Neural crest cell (in vitro differentiated cells): ENCODE data around the gene ASPDH. TPM values are rescaled to one million over a fixed set of nuclear protein-coding genes. Genes with fewer than 3 reads are reported as not detected.

Experiments used
- DNase-seq: peaks from one replicate; pipeline ENCODE4 v3.0.0; 2021; ENCODE audit warnings: low read depth, mixed read lengths, low spot score
- H3K27ac Mint-ChIP-seq: one replicate; pipeline ENCODE4 v1.8.0; 2021; ENCODE audit warnings: mild to moderate bottlenecking, mixed read lengths; ENCODE audit not compliant: unreplicated experiment
- H3K27me3 Mint-ChIP-seq: 2 replicates; pipeline ENCODE4 v1.8.0; 2021; ENCODE audit warnings: low read depth, mild to moderate bottlenecking, mixed read lengths
- H3K36me3 Mint-ChIP-seq: 2 replicates; pipeline ENCODE4 v1.8.0; 2021; ENCODE audit warnings: low read depth, mild to moderate bottlenecking, mixed read lengths
- H3K4me1 Mint-ChIP-seq: 2 replicates; pipeline ENCODE4 v1.8.0; 2021; ENCODE audit warnings: mixed read lengths
- H3K4me3 Mint-ChIP-seq: one replicate; pipeline ENCODE4 v1.8.0; 2021; ENCODE audit warnings: mild to moderate bottlenecking, mixed read lengths
- H3K9me3 Mint-ChIP-seq: 2 replicates; pipeline ENCODE4 v1.8.0; 2021; ENCODE audit warnings: mixed read lengths
- CTCF ChIP-seq: fragments of 200-600 bp; sonication (generic); conservative IDR thresholded peaks from 2 replicates; pipeline ENCODE4 v1.5.0; 2021; ENCODE audit warnings: antibody characterized with exemption, mild to moderate bottlenecking
- total RNA-seq: library from RNA; stranded (reverse); gene quantifications from 2 replicates; pipeline ENCODE4 v1.2.1, GENCODE V29; 2021

The ASPDH gene
- total RNA-seq, 1 donor from 2014 or later = 1.2 TPM

DNA sequence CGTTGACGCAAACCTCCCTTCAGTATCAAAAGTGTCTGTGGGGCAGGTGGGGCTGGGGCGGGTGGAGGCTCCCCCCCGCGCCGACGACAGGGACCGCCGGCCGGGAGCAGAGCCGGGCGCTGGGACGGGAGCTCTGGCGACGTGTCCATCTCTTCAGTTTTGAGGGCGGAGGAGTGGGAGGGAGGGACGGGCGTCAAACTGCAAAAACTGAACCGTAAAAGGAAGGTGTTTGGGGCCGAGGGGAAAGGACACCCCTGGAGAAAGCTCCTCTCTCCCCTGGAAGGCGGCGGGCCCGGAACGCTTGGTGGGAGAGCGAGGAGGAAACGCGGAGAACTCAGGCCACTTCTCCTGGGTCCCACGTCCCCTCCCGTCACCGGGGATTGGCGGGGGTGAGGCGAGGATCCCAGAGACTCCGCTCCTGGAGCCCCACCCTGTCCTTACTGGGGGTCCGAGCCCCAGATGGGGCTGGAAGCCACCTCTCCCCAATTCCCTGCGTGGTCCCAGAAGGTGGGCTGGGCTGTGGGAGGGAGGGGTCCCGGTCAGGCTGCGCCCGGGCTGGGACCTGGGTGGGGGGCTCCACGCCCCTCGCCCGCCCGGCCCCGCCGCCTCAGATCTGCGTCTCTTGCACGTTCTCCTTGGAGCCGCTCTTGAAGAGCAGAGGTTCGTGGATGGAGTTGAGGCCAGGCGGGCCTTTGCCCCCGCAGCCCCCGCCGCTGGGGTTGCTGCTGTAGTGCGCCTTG, 3.4 kb upstream of the ASPDH start:
- DNase-seq = no peak
- TF ChIP-seq CTCF = no peak
- Mint-ChIP-seq H3K9me3 (no peaks in the 10 kb centered on the region), H3K27me3 (no peaks in the 10 kb centered on the region), H3K36me3 (peaks cover 7% of the 10 kb centered on the region), H3K27ac (no peak overlapping the region), H3K4me1 (peaks cover 14% of the 10 kb centered on the region), H3K4me3 (no peak overlapping the region)

DNA sequence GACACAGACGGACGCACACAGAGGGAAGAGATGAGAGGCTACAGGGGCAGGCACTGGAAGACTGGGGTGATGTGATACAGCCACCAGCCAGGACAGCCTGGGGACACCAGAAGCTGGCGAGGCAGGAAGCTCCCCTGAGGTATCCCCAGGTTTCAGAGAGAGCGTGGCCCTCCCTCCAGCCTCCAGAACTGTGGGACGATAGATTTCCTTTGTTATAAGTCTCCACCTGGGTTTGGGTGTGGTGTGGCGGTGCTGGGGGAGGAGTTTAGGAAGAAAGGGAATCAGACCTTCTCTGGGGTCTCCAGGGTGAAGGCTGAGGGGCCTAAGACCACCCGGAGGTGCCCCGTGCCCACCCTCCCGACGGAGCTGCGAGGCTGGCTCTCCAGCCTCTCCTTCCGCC, 2.7 kb upstream of the ASPDH start:
- H3K4me3 Mint-ChIP-seq = no peak overlapping the region
- no peak for DNase-seq
- no peak overlapping the region for H3K27ac Mint-ChIP-seq
- peaks cover 20% of the 10 kb centered on the region for H3K4me1 Mint-ChIP-seq
- H3K27me3 Mint-ChIP-seq = no peaks in the 10 kb centered on the region
- H3K36me3 Mint-ChIP-seq = peaks cover 7% of the 10 kb centered on the region
- no peaks in the 10 kb centered on the region for H3K9me3 Mint-ChIP-seq
- TF ChIP-seq CTCF = no peak

GRCh38 chr19:50515168-50515561, 1.5 kb upstream of the ASPDH start:
- no peak for TF ChIP-seq CTCF
- Mint-ChIP-seq H3K4me1 (peaks cover 31% of the 10 kb centered on the region), H3K9me3 (no peaks in the 10 kb centered on the region), H3K4me3 (no peak overlapping the region), H3K27ac (no peak overlapping the region), H3K36me3 (peaks cover 4% of the 10 kb centered on the region), H3K27me3 (peaks cover 8% of the 10 kb centered on the region)
- DNase-seq = no peak

- no peak for TF ChIP-seq CTCF
- Mint-ChIP-seq H3K9me3 (no peaks in the 10 kb centered on the region), H3K4me3 (peak overlapping the region; percentile 64), H3K27ac (peak overlapping the region; percentile 90), H3K27me3 (peaks cover 8% of the 10 kb centered on the region), H3K4me1 (peaks cover 33% of the 10 kb centered on the region), H3K36me3 (peaks cover 4% of the 10 kb centered on the region)
- no peak for DNase-seq
Observed at GRCh38 chr19:50514346-50515167, 844 bp upstream of the ASPDH start.

GRCh38 chr19:50512999-50513745, 541 bp downstream of the ASPDH start:
- H3K27me3 Mint-ChIP-seq = peaks cover 8% of the 10 kb centered on the region
- no peaks in the 10 kb centered on the region for H3K36me3 Mint-ChIP-seq
- no peak for DNase-seq
- peaks cover 45% of the 10 kb centered on the region for H3K4me1 Mint-ChIP-seq
- no peak for TF ChIP-seq CTCF
- peak overlapping the region; percentile 23 for H3K4me3 Mint-ChIP-seq
- H3K9me3 Mint-ChIP-seq = no peaks in the 10 kb centered on the region
- peak overlapping the region; percentile 84 for H3K27ac Mint-ChIP-seq
